Stomach smooth muscle (tissue), 2 donors: Measurements from ENCODE around the gene TMEM171.

Experiments used
- H3K27ac ChIP-seq: one replicate; pipeline ENCODE4 v1.7.0; 2013; ENCODE audit warnings: mild to moderate bottlenecking, low read length, inconsistent platforms
- H3K27me3 ChIP-seq, 2 donors: one replicate each; pipeline ENCODE4 v1.7.0; 2013; ENCODE audit warnings: low read length in 2 of 2; ENCODE audit not compliant: insufficient read depth in 2 of 2, control insufficient read depth in 1 of 2
- H3K36me3 ChIP-seq, 2 donors: one replicate each; pipeline ENCODE4 v1.7.0; 2013; ENCODE audit warnings: low read length in 2 of 2; ENCODE audit not compliant: control insufficient read depth in 2 of 2, insufficient read depth in 2 of 2
- H3K4me1 ChIP-seq: one replicate; pipeline ENCODE4 v1.7.0; 2013; ENCODE audit warnings: low read length; ENCODE audit not compliant: control insufficient read depth, insufficient read depth
- H3K4me3 ChIP-seq, 2 donors: one replicate each; pipeline ENCODE4 v1.7.0; 2013; ENCODE audit warnings: low read length in 2 of 2
- H3K9ac ChIP-seq, 2 donors: one replicate each; pipeline ENCODE4 v1.7.0; 2013; ENCODE audit warnings: low read length in 2 of 2, mild to moderate bottlenecking in 1 of 2
- H3K9me3 ChIP-seq, 2 donors: one replicate each; pipeline ENCODE4 v1.7.0; 2013; ENCODE audit warnings: low read length in 2 of 2; ENCODE audit not compliant: control insufficient read depth in 2 of 2
- donor health status: healthy.
- donor health status: Pancreatic carcinoma.

TMEM171 gene

DNA sequence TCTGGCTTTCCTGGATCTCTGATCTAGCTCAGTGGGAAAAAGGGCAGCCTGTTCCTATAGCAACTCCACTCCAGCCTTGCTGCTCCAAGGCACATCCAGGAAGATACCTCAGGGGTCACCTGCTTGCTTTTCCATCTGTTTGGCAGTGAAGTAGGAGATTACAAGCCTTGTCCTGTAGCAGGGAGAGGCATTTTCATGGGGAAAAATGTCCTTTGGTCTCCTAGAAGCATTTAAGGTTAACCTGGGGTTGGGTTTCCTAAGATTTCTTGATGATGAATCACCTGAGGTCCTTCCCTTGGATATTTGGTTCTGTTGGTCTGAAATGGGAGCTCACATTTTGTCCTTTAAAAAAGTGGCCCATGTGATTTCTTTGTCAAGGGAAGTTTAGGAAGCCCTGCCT is 51.1 kb downstream of the TMEM171 start:
- no peaks in the 10 kb centered on the region for H3K4me1 ChIP-seq
- peaks cover 0 to 9% of the 10 kb centered on the region in 2 donors for H3K27me3 ChIP-seq
- H3K9ac ChIP-seq, result no peak overlapping the region
- no peaks in the 10 kb centered on the region for H3K36me3 ChIP-seq
- H3K4me3 ChIP-seq, result no peak overlapping the region
- H3K9me3 ChIP-seq, result peaks cover 0 to 2% of the 10 kb centered on the region in 2 donors
- H3K27ac ChIP-seq, result no peak overlapping the region

DNA sequence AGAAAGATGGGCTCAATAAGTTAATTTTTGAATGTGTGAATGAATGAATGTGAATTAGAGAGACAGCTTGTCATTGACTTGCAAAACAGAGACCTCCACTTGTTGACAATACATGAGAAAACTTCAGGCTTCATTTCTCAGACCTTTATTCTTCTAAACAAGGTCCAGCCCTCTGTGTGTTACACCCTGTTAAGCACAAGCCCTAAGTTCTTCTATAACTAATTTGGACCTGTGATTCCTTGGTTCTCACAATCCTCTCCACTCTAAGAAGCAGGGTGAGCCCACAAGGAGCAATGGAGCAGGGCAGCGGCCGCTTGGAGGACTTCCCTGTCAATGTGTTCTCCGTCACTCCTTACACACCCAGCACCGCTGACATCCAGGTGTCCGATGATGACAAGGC is 52.6 kb downstream of the TMEM171 start, which contains the start of gene TMEM174:
Gene TMEM174 (plus strand): TSS at position 243 of the 400 bp plus-strand sequence. CDS start 51 bp downstream, at position 294.
- no peaks in the 10 kb centered on the region for H3K9me3 ChIP-seq
- no peak within 1 kb of the TSS for H3K4me3 ChIP-seq
- H3K27me3 ChIP-seq, result peaks cover 0 to 12% of the 10 kb centered on the region in 2 donors
- H3K9ac ChIP-seq, result no peak within 1 kb of the TSS
- H3K27ac ChIP-seq, result no peak within 1 kb of the TSS
- no peaks in the 10 kb centered on the region for H3K36me3 ChIP-seq
- no peaks in the 10 kb centered on the region for H3K4me1 ChIP-seq

GRCh38 chr5:73174100-73174815 is 53.9 kb downstream of the TMEM171 start:
- H3K9ac ChIP-seq, result no peak overlapping the region
- no peaks in the 10 kb centered on the region for H3K9me3 ChIP-seq
- no peak overlapping the region for H3K27ac ChIP-seq
- no peak overlapping the region for H3K4me3 ChIP-seq
- peaks cover 0 to 12% of the 10 kb centered on the region in 2 donors for H3K27me3 ChIP-seq
- H3K36me3 ChIP-seq, result no peaks in the 10 kb centered on the region
- no peaks in the 10 kb centered on the region for H3K4me1 ChIP-seq

GRCh38 chr5:73176250-73176649 is 55.9 kb downstream of the TMEM171 start:
- no peak overlapping the region for H3K27ac ChIP-seq
- no peak overlapping the region for H3K9ac ChIP-seq
- no peaks in the 10 kb centered on the region for H3K4me1 ChIP-seq
- H3K4me3 ChIP-seq, result no peak overlapping the region
- peaks cover 0 to 12% of the 10 kb centered on the region in 2 donors for H3K27me3 ChIP-seq
- no peaks in the 10 kb centered on the region for H3K36me3 ChIP-seq
- H3K9me3 ChIP-seq, result no peaks in the 10 kb centered on the region

DNA sequence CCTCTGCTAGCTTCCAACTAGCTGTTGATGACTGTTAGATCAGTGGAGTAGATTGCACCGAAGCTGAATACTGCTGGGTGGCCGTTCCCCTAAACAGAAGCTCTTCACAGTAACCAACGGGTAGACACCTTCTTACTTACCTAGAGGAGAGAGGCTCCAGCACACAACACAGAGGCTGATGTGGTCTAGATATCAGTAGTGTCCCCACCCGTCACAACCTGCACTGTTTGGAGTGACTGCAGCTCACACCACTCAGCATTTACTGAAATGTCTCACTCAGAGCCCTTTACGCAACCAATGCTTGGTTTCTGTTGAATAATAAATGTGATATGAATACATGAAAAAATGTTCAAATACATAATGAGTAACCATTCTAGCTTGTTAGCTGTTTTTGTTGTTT is 57.9 kb downstream of the TMEM171 start:
- H3K27ac ChIP-seq, result no peak overlapping the region
- H3K9me3 ChIP-seq, result no peaks in the 10 kb centered on the region
- no peak overlapping the region for H3K4me3 ChIP-seq
- no peak overlapping the region for H3K9ac ChIP-seq
- H3K36me3 ChIP-seq, result no peaks in the 10 kb centered on the region
- no peaks in the 10 kb centered on the region for H3K4me1 ChIP-seq
- peaks cover 0 to 12% of the 10 kb centered on the region in 2 donors for H3K27me3 ChIP-seq

GRCh38 chr5:73179730-73180129 is 59.4 kb downstream of the TMEM171 start:
- H3K27me3 ChIP-seq, result peaks cover 4 to 9% of the 10 kb centered on the region in 2 donors
- no peak overlapping the region for H3K27ac ChIP-seq
- no peak overlapping the region for H3K9ac ChIP-seq
- no peaks in the 10 kb centered on the region for H3K4me1 ChIP-seq
- H3K36me3 ChIP-seq, result no peaks in the 10 kb centered on the region
- no peak overlapping the region for H3K4me3 ChIP-seq
- peaks cover 0 to 4% of the 10 kb centered on the region in 2 donors for H3K9me3 ChIP-seq

GRCh38 chr5:73180566-73180965 is 60.2 kb downstream of the TMEM171 start:
- no peak overlapping the region for H3K9ac ChIP-seq
- peaks cover 4 to 9% of the 10 kb centered on the region in 2 donors for H3K27me3 ChIP-seq
- no peak overlapping the region for H3K4me3 ChIP-seq
- H3K9me3 ChIP-seq, result peaks cover 0 to 4% of the 10 kb centered on the region in 2 donors
- H3K36me3 ChIP-seq, result no peaks in the 10 kb centered on the region
- H3K4me1 ChIP-seq, result no peaks in the 10 kb centered on the region
- H3K27ac ChIP-seq, result no peak overlapping the region
